Activated CD4-positive, CD25-positive, alpha-beta regulatory T cell treated with anti-CD3 and anti-CD28 coated beads, Interleukin-2, amount 50 U/mL, for 24 hours (primary cell): ENCODE measurements around the gene SYT11.
"Not testable (repeated sequence)": the region's sequence is repeated elsewhere in the genome, so short reads cannot be mapped to it uniquely, and the experiment has no call there.

ENCODE experiments used
- ATAC-seq, 2 donors: fragments of 150-1000 bp; cut with Tn5 transposase; one replicate each; pipeline ENCODE4 v1.10.0; 2021; ENCODE audit warnings: mild to moderate bottlenecking in 1 of 2, moderate library complexity in 1 of 2

Gene SYT11

DNA sequence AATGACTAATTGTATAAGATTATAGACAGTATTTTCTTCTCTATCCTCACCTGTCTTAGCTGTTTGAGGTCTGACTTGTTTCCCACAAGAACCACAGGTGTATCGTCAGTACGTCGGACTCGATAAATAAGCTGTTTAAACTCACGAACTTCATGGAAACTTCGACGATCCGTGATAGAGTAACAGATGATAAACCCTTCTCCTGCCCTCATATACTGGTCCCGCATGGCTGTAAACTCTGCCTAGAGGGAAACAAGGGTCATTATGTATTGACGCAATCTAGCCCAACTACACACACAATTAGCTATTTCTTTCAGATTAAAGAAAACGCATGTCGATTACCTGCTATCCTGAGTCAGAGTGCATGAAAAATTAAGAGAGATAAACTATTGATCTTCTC, 44.9 kb downstream of the SYT11 start:
- ATAC-seq: no peak

DNA sequence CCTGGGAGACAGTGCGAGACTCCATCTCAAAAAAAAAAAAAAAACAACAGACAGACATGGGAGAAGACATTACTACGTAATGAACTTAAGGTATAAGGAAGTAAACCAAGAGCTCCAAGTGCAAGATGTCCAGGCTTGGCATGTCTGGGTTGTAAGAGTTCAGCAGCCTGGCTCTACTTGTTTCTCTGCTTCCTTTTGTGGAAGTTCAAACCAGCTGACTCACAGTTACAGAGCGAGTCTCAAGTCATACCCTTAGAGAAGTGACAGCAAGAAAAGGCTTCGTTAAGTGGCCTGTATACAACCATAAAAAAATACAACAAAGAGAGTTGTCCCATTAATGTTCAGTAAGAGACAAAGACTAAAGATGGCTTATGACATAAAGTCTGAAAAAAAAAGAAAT, 50.5 kb downstream of the SYT11 start:
- ATAC-seq: peak; percentile 39 to 50

DNA sequence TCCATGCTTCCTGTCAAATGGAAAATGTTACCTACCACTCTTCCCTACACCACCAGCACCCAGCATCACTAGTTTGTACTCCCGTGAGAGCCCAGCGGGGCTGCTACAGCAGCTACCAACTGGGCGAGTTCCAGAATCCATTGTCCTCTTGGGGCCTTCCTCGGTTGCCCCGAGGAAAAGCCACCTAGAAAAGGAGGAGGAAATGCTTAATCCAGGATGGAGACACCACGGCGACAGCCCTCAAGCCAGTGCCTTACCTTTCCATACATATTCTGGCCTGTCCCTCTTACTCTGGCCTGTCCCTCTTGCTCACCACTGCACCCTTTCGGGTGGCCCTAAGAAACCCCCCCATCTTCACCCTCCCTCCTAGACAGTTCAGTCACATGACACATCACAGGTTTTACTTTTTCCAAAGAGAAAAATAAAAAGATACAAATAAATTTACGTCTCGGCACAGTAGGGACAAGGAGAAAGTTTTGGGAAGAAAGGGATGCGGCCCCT, 51.3 kb downstream of the SYT11 start:
- ATAC-seq: peak; percentile 21 to 45

DNA sequence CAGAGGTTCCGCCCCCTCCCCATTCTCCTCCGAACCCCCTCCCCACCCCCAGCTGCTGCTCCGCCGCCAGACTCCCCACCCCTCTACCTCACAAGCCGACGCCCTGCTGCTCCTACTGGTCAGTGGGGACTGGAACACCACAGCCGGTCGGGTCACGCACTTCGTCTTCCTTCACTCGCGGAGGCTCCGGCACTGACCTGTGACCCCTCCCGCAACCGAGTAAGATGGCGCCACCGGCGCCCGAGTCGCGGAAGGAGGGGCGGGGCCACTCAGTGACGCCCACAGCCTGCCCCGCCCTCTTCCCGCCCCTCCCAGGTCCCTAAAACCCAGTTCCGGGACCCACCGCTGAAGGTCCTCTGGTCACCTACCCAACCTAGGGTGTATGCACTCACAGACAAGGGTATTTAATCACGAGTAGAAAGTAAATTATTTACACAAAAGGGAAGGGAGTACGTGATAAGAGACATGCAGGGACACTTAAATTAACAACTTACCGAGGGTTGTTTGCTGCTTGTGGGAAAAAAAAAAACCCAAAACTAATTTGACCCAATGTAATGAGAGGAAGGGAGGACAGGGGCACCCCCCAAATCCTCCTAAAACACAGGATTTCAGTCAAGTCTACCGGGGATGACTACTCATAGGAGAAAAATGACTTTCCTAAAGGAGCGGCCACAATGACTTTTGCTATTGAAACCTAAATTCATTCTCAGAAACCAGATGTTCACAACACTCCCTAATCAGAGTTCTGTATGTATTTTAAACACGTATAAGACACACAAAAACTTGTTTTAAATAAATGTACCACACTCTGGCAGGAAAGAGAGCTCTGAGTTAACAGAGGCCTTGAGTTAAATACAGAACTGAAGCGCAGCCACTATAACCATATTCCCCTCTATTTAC, 52.0 kb downstream of the SYT11 start, which contains the start of gene RIT1:
Gene RIT1, minus strand, starts transcription at position 194 of the 900 bp plus-strand sequence. CDS start 588 bp downstream, outside the sequence.
- ATAC-seq: peak; percentile 92

DNA sequence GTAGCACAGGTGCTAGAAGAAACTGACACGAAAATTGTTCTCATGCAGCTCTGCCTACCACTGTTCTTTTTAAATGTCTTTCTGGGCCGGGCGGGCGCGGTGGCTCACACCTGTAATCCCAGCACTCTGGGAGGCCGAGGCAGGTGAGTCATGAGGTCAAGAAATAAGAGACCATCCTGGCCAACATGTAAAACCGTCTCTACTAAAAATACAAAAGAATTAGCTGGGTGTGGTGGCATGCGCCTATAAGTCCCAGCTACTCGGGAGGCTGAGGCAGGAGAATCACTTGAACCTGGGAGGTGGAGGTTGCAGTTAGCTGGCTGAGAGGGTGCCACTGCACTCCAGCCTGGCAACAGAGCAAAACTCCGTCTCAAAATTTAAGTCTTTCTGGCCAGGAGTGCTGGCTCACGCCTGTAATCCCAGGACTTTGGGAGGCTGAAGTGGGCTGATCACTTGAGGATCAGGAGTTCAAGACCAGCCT, 52.7 kb downstream of the SYT11 start:
- no peak for ATAC-seq

DNA sequence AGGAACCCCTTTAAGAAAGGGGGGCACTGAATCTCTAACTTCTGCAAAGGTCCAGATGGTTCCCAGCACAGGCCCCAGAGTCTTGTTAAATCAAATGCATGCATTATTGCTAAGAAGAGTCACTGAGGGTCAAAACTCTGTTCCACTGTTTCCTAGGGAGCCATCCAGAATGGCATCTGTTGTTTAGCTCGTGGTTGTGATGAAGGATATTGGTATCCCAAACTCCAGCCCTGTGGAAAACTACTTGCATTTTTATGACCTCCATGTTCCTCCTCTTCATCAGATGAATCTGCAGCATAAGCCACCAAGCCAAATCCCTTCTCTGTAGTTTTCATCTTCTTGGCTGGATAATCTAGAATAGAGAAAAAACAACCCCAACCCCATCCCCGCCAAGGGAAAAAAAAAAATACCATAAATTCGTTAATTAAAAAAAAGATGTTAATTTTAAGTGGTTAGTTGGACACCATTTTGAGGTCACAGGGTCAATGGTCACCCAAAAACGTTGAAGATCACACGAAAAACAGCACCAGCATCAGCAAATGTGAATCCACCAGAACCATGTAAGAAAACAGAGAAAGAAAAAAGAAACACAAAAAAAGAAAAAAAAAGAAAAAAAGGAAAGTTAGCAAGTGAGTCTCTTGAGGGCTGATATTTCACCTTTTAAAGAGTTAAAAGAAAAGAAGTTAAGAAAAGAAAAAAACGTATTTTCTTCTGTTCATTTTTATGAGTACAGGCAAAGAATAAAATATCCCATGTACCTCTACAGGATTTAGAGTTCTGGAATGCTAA, 54.8 kb downstream of the SYT11 start:
- no peak for ATAC-seq

DNA sequence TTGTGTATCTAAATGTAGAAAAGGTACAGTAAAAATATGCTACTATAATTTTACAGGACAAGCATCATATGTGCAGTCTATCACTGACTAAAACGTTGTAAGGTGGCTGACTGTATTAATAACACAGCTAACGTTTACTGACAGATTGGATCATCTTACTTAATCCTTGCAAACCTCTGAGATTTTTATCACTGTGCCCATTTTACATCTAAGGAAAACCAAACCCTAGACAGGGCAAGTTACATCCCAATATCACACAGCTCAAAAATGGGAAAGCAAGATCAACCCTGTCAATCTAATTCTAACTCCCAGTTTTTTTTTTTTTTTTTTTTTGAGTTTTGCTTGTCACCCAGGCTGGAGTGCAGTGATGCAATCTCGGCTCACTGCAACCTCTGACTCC, 59.3 kb downstream of the SYT11 start:
- no peak for ATAC-seq

DNA sequence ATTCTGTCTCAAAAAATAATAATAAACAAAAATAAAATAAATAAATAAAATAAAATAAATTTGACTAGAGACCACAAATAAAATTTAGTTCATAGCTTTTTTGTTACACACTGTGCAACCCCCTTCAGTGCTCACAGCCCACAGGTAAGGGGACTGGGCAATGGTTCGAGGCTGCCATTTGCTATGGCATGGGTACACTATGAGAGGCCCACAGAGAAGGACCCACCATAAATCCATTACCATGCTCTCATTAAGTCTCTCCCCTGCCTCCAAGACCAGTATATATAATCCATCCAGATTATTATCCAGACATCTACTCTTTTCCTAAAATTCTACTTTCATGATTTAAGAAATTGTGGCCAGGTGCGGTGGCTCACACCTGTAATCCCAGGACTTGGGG, 60.4 kb downstream of the SYT11 start:
- no peak for ATAC-seq

DNA sequence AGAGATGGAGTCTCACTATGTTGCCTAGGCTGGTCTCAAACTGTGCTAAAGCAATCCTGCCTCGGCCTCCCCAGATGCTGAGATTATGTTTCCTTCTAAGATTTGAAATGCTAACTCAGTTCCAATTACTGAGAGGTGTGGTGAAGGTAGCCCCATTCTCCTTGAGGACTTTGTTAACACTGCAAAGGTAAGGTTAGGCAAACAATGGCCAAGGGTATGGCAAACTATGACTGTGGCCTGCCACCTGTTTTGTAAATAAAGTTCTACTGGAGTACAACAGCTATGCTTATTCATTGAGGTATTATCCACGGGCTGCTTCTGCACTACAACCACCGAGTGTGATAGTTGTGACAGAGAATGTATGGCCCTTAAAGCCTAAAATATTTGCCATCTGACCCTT, 61.4 kb downstream of the SYT11 start:
- no peak for ATAC-seq

DNA sequence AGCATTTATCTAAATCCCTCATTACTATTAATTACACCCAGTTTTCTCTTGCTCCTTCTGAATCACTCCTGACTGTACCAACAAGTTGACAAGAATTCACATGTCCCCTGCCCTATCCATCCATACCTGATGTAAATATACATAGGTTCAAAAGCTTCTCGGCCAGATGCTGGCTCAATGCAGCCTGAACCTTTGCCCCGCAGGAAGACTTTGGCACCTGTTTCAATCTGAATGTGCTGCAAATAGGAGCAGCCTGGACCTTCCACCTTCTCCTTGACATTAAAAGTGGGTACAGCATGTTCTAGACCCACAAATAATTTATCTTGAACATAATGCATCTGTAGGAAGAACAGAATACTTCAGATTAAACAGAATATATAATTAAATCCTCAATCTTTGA, 66.1 kb downstream of the SYT11 start:
- ATAC-seq: no peak

DNA sequence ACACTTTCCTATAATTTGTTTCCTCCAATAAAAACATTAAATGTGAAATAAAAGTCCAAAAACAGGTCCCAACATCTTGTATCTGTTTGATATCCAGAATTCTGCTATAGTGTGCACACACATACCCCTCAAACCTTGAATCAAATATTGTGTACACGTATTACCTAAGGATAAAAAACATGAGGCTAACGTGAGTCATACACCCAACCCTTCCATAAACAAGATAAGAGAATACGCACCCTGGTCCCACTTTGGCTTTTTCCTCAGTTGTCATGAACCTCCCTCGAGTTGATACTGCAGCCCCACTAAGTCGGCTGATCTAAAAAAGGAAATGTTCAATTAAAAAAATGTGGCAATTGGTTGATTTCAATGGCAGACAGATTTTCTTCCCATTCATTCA, 69.7 kb downstream of the SYT11 start:
- ATAC-seq: no peak

DNA sequence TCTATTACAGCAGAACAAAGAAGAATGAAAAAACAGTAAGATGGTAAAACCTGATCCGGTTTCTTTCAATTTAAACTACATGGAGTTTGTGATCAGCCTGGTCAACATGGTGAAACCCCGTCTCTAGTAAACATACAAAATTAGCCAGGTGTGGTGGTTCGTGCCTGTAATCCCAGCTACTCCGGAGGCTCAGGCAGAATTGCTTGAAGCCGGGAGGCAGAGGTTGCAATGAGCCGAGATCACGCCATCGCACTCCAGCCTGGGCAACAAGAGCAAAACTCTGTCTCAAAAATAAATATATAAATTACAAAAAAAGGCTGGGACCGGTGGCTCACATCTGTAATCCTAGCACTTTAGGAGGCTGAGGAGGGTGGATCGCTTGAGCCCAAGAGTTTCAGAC, 71.4 kb downstream of the SYT11 start:
- not testable (repeated sequence) for ATAC-seq

DNA sequence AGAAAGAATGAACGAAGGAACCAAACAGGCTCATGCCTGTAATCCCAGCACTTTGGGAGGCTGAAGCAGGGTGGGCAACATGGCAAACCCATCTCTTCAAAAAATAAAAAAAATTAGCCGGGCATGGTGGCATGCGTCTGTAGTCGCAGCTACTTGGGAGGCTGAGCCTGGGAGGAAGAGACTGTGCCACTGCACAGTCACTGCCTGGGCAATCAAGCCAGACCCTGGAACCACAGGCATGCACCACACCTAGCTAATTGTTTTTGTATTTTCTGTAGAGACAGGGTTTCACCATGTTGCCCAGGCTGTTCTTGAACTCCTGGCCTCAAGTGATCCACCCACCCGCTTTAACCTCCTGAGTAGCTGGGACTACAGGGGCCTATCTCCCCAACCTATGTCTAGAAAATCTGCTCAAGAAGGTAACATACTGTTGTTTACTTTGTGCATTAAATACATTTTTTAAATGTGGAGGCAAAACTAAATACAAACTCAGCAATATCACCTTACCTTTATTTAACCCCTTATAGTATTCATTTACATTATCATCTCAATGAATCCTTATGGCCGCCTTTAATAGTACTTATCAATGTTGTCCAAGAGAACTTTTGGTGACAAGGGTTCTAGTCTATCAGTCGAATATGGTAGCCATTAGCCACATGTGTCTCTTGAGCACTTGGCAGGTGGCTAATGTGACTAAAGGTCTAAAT, 72.1 kb downstream of the SYT11 start:
- ATAC-seq: no peak

DNA sequence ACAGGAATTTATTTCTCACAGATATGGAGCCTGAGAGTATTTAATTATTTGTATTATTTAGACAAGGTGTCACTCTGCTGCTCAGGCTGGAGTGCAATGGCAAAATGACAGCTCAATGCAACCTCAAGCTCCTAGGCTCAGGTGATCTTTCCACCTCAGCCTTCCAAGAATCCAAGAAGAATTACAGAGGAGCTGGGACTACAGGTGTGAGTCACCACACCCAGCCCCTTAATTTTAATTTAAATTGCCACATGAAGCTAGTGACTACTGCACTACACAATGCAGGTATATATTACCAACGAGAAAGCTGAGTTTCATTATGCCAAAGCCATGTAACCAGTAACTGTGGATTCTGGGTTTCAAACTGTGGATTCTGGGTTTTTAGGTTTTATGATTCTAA, 72.7 kb downstream of the SYT11 start:
- no peak for ATAC-seq

DNA sequence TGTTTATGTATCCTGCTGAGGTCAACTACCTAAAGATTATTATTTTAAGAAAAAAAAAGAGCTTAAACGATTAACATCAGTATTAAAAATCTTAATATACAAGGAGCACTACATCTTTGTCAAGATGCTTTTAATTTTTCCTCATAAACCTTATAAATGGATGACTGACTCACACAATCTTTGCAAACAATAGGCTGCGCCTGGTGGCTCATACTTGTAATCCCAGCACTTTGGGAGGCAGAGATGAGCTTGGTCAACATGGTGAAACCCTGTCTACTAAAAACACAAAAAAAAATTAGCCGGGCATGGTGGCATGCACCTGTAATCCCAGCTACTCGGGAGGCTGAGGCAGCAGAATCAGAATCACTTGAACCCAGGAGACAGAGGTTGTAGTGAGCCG, 73.1 kb downstream of the SYT11 start:
- ATAC-seq: no peak

DNA sequence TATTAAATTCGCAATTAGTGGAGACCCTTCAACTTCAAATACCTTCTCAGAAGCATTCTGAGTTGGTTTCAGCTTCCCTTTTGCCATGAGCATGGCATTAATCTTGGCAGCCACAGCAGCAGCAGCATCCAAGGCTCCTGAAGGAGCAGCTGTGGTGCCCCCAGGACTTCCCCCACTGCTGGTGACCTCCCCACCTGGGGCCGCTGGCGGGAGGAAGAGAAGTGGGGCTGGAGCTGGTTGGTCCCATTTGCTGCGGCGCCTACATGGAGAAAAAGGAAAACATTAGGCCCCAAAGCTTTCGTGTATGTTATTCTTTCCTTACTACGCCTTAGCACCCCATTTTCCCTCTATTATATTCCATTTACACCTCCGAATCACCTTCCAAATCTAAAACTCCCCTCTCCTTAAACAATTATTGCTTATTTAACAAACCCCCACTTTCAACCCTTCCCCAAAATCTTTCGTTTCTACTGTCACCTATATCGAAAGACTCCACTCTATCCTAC, 74.3 kb downstream of the SYT11 start:
- ATAC-seq: no peak

DNA sequence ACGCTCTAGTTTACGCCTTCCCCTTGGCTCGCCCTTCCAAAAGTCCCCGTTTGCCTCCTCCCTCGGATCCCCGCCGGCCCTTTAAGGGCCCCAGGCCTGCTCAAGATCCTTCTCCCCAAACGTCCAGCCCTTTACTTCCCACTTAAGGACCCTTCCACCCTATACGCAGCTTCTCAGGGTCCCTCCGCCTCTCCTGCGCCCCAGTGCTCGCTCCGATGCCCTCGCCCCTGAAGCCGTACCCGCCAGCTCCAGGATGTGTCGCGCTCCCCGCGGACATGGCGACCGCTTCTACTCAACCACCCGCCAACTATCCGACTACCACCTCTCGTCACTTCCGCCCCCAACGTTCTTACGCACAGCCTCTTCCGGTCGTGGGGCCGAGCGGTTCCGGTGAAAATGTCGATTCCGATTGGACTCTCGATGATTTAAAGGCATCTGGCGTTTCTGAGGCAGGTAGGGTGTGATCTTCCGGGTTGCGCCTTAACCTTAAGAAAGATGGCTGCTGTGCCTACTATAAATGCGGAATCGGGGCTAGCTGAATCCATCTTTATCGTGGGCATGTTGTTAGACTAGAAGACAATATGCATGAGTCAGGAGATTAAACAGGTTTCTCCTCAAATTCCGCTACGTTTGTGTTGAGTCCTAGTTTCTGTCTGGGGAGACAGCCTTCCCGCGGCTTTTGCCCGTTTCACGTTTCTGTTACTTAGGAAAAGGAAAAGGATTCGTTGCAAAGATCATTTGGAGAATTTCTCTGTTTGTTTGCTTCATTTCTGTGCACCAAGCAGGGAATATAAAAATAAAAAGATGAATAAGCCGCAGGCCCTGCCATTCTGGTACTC, 74.9 kb downstream of the SYT11 start, which contains the start of gene KHDC4:
Gene KHDC4, minus strand, starts transcription at position 317 of the 839 bp plus-strand sequence. Its CDS starts 40 bp downstream, at position 277.
- ATAC-seq: peak; percentile 97
